ENCODE data around the gene GNB2.

The GNB2 gene

DNA sequence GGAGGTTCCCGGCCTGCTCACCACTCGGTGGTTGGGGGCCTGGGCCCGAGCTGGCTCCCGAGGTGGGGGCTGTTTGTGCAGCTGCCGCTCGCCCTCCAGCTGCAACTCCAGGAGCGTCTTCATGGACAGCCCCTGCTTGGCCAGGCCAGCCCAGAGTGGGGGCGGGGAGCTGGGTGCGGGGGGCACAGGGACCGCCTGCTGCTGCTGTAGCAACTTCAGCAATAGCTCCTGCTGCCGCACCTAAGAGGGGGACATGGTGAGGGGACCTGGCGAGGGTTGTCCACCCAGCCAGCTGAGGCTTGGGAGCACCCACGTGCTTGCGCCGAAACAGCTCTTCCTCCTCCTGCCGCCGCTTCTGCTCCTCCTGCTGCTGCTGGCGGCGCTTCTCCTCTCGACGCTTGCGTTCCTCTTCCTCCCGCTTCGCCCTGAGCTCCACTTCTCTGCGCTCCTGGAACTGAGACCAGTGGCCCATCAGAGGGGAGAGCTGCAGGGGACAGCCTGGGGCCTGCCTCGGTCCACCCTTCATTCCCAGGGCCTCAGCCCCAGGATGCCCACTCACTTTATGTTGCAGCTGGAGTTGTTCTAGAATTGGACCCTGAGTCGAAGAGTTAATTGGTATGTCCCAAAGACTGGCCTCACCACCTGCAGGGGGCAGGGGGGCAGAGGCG lies 9.6 kb downstream of the GNB2 start:
- peaks cover under 1% of the 10 kb centered on the region; the same call in 1 of the 2 replicates for H3K79me2 ChIP-seq (ENCODE audit: low read length)
- no peaks in the 10 kb centered on the region for H3K9me3 ChIP-seq (ENCODE audit: insufficient read depth, low read length)
- no peaks in the 10 kb centered on the region for H3K4me1 ChIP-seq (ENCODE audit: low read length)
- no peak overlapping the region for H3K4me2 ChIP-seq (ENCODE audit: low read length)
- no peak for TF ChIP-seq EZH2phosphoT487 (IDR thresholded peaks at IDR 0.05; ENCODE audit: low read depth)
- TF ChIP-seq, protein P1, sequence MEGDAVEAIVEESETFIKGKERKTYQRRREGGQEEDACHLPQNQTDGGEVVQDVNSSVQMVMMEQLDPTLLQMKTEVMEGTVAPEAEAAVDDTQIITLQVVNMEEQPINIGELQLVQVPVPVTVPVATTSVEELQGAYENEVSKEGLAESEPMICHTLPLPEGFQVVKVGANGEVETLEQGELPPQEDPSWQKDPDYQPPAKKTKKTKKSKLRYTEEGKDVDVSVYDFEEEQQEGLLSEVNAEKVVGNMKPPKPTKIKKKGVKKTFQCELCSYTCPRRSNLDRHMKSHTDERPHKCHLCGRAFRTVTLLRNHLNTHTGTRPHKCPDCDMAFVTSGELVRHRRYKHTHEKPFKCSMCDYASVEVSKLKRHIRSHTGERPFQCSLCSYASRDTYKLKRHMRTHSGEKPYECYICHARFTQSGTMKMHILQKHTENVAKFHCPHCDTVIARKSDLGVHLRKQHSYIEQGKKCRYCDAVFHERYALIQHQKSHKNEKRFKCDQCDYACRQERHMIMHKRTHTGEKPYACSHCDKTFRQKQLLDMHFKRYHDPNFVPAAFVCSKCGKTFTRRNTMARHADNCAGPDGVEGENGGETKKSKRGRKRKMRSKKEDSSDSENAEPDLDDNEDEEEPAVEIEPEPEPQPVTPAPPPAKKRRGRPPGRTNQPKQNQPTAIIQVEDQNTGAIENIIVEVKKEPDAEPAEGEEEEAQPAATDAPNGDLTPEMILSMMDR (IDR thresholded peaks at IDR 0.05; ENCODE audit: low read depth, low read length): no peak
- no peak overlapping the region for H3K9ac ChIP-seq (ENCODE audit: low read length)
- H3K27me3 ChIP-seq (ENCODE audit: low read depth, low read length): no peaks in the 10 kb centered on the region
- H4K20me1 ChIP-seq (ENCODE audit: insufficient read depth, low read length): peaks cover 4% of the 10 kb centered on the region; the same call in 1 of the 2 replicates
- no peak overlapping the region for H3K27ac ChIP-seq (ENCODE audit: low read length)
- H2AFZ ChIP-seq (ENCODE audit: low read depth, low read length): no peak overlapping the region
- peaks cover 38% of the 10 kb centered on the region for H3K36me3 ChIP-seq (replicated peaks; ENCODE audit: low read depth, low read length)
- H3K4me3 ChIP-seq (ENCODE audit: low read length): no peak overlapping the region

DNA sequence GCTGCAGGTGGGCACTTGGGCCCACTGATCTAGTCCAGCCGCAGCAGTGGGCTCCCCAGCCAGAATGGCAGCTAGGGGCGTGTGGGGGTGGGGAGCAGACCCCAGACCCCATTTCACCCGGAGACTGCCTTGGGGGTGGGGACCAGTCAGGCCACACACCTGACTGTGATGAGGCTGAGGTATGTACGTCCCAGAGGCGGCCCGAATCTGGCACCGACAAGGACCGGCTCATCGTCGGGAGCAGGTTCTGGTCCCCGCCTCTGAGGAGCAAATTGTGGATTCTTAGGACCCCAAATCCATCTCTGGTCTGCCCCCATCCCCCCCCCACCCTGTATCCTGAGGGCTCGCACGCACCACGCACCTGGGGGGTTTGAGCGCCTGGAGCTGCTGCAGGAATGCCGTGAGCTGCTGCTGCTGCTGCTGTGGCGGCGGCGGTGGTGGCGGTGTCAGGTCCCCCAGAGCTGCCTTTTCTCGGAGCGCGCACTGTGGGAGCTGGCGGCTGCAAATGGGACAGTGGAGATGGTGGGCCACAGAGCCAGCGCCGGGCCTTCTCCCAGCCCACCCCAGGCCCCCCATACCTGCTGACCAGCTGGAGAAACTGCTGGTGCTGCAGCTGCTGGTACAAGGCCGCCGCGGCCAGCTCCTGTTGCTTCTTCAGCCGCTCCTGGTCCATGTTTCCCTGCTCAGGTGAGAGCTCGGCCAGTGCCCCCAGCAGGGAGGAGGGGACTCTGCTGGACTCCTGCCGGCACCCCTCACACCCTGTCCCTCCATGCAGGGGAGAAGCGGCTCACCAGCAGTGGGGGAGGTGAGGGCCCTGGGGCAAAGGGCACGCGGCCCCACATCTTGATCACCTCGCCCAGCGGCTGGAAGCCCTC lies 10.4 kb downstream of the GNB2 start:
- TF ChIP-seq EZH2phosphoT487 (IDR thresholded peaks at IDR 0.05; ENCODE audit: low read depth): no peak
- Histone ChIP-seq H3K9me3 (ENCODE audit: insufficient read depth, low read length) (no peaks in the 10 kb centered on the region), H4K20me1 (ENCODE audit: insufficient read depth, low read length) (peaks cover 12% of the 10 kb centered on the region), H3K4me2 (ENCODE audit: low read length) (no peak overlapping the region), H3K79me2 (ENCODE audit: low read length) (peaks cover 8% of the 10 kb centered on the region), H3K4me1 (ENCODE audit: low read length) (no peaks in the 10 kb centered on the region), H3K27me3 (ENCODE audit: low read depth, low read length) (no peaks in the 10 kb centered on the region), H3K4me3 (ENCODE audit: low read length) (no peak overlapping the region), H3K36me3 (replicated peaks; ENCODE audit: low read depth, low read length) (peaks cover 43% of the 10 kb centered on the region), H3K27ac (ENCODE audit: low read length) (no peak overlapping the region), H3K9ac (ENCODE audit: low read length) (no peak overlapping the region), H2AFZ (ENCODE audit: low read depth, low read length) (no peak overlapping the region)

DNA sequence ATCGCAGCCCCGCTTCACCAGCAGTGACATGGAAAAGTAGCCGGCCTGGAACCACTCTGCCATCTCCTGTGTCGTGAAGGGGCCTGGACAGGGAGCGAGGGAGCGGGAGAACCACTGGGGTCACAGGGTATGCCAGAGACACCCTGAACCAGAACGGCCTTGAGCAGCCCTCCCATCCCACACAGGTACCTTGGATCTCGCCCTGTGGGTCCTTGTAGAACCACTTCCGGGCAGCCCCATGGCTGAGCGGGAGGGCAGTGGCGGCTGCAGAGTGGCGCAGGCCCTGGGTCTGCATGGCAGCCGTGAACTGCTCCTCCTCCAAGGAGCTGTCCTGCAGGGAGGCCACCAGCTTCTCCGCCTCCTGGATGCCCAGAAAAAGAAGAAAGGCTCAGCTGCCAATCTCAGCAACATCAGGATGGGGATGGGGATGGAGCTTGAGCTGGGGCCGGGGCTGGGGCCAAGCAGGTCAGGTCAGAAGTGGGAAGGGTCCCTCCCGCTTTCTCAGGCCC lies 11.0 kb downstream of the GNB2 start:
- Histone ChIP-seq H3K9ac (ENCODE audit: low read length) (no peak overlapping the region), H3K9me3 (ENCODE audit: insufficient read depth, low read length) (no peaks in the 10 kb centered on the region), H3K27me3 (ENCODE audit: low read depth, low read length) (no peaks in the 10 kb centered on the region), H2AFZ (ENCODE audit: low read depth, low read length) (no peak overlapping the region), H3K4me3 (ENCODE audit: low read length) (no peak overlapping the region), H3K4me1 (ENCODE audit: low read length) (no peaks in the 10 kb centered on the region), H3K4me2 (ENCODE audit: low read length) (no peak overlapping the region), H4K20me1 (ENCODE audit: insufficient read depth, low read length) (peaks cover 19% of the 10 kb centered on the region), H3K36me3 (replicated peaks; ENCODE audit: low read depth, low read length) (peaks cover 43% of the 10 kb centered on the region), H3K27ac (ENCODE audit: low read length) (no peak overlapping the region), H3K79me2 (ENCODE audit: low read length) (peaks cover 15% of the 10 kb centered on the region)
- TF ChIP-seq EZH2phosphoT487 (IDR thresholded peaks at IDR 0.05; ENCODE audit: low read depth): no peak
- TF ChIP-seq, protein P1 (IDR thresholded peaks at IDR 0.05; ENCODE audit: low read depth, low read length): no peak

DNA sequence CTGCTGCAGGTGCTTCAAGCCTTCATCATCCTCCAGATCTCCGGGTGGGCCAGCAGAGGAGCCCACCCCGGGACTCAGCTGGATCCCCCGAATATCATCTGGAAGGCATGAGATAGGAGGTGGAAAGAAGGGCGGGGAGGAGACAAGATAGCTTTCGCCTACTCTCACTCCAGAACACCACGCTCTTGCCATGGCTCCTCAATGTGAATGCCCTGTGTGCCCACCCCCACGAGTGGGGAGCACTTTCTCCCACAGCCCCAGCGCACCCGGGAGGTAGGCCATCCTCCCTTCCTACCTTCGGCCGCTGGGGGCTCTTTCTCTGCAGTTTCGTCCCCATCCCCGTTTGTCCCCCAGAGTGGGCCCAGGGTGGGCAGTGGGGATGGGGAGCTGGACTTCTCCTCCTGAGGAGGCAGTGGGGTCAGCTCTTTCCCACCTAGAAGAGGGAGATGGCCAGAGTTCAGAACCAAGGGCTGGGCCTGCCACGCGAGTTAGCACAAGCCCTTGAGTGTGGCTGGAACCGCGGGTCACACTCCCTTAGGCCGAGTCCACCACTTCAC lies 11.6 kb downstream of the GNB2 start:
- H3K4me3 ChIP-seq (ENCODE audit: low read length): no peak overlapping the region
- no peak overlapping the region for H2AFZ ChIP-seq (ENCODE audit: low read depth, low read length)
- no peak overlapping the region for H3K9ac ChIP-seq (ENCODE audit: low read length)
- TF ChIP-seq, protein P1 (IDR thresholded peaks at IDR 0.05; ENCODE audit: low read depth, low read length): no peak
- no peak for TF ChIP-seq EZH2phosphoT487 (IDR thresholded peaks at IDR 0.05; ENCODE audit: low read depth)
- peaks cover 43% of the 10 kb centered on the region for H3K36me3 ChIP-seq (replicated peaks; ENCODE audit: low read depth, low read length)
- H3K4me2 ChIP-seq (ENCODE audit: low read length): no peak overlapping the region
- no peaks in the 10 kb centered on the region for H3K4me1 ChIP-seq (ENCODE audit: low read length)
- peaks cover 20% of the 10 kb centered on the region for H3K79me2 ChIP-seq (ENCODE audit: low read length)
- H3K27me3 ChIP-seq (ENCODE audit: low read depth, low read length): no peaks in the 10 kb centered on the region
- H3K27ac ChIP-seq (ENCODE audit: low read length): no peak overlapping the region
- H3K9me3 ChIP-seq (ENCODE audit: insufficient read depth, low read length): no peaks in the 10 kb centered on the region
- H4K20me1 ChIP-seq (ENCODE audit: insufficient read depth, low read length): peaks cover 22% of the 10 kb centered on the region

Data from OCI-LY3 (cell line).